Smooth muscle cell (in vitro differentiated cells): Measurements from ENCODE around the gene PHLDA3. TPM values are rescaled to one million over a fixed set of nuclear protein-coding genes. Genes with fewer than 3 reads are reported as not detected.
A peak's percentile ranks its signal among the peaks of the same experiment; 100 is the strongest.
"Not testable (repeated sequence)": the region's sequence is repeated elsewhere in the genome, so short reads cannot be mapped to it uniquely, and the experiment has no call there.

Experiments
- DNase-seq: peaks from one replicate; lab custom pipeline; 2025; ENCODE audit not compliant: unreplicated experiment; lab: John Stamatoyannopoulos, UW
- H2AFZ ChIP-seq: fragments of 200-600 bp; sonication (generic); 2 replicates; pipeline ENCODE4 v1.6.0; 2016; ENCODE audit warnings: antibody characterized with exemption, low read depth, mild to moderate bottlenecking
- H3F3A ChIP-seq: fragments of 200-600 bp; sonication (generic); 2 replicates; pipeline ENCODE4 v1.6.0; 2017; ENCODE audit warnings: antibody characterized with exemption, low read depth
- H3K27ac ChIP-seq: fragments of 200-600 bp; sonication (generic); 2 replicates; pipeline ENCODE4 v1.5.1; 2016; ENCODE audit warnings: low read depth, mild to moderate bottlenecking
- H3K27me3 ChIP-seq: fragments of 200-600 bp; sonication (generic); 2 replicates; pipeline ENCODE4 v1.6.1; 2016; ENCODE audit warnings: low read depth, mild to moderate bottlenecking
- H3K36me3 ChIP-seq: fragments of 200-600 bp; sonication (generic); 2 replicates; pipeline ENCODE4 v1.5.1; 2016; ENCODE audit warnings: low read depth
- H3K4me1 ChIP-seq: fragments of 200-600 bp; sonication (generic); 2 replicates; pipeline ENCODE4 v1.5.1; 2016; ENCODE audit warnings: low read depth
- H3K4me2 ChIP-seq: fragments of 200-600 bp; sonication (generic); 2 replicates; pipeline ENCODE4 v1.6.0; 2016; ENCODE audit warnings: mild to moderate bottlenecking
- H3K4me3 ChIP-seq: fragments of 200-600 bp; sonication (generic); 2 replicates; pipeline ENCODE4 v1.5.1; 2016; ENCODE audit warnings: mild to moderate bottlenecking
- H3K79me2 ChIP-seq: fragments of 200-600 bp; sonication (generic); 2 replicates; pipeline ENCODE4 v1.6.0; 2016; ENCODE audit warnings: low read depth, mild to moderate bottlenecking
- H3K9ac ChIP-seq: fragments of 200-600 bp; sonication (generic); 2 replicates; pipeline ENCODE4 v1.6.0; 2016; ENCODE audit warnings: low read depth
- H3K9me3 ChIP-seq: fragments of 200-600 bp; sonication (generic); replicated peaks from 2 replicates; pipeline ENCODE4 v1.5.1; 2016; ENCODE audit warnings: low read depth
- H4K20me1 ChIP-seq: fragments of 200-600 bp; sonication (generic); 2 replicates; pipeline ENCODE4 v1.6.0; 2016; ENCODE audit warnings: low read depth
- CTCF ChIP-seq: fragments of 200-600 bp; sonication (generic); IDR thresholded peaks from 2 replicates; pipeline ENCODE4 v1.5.1; 2017; ENCODE audit warnings: borderline replicate concordance, mild to moderate bottlenecking, antibody characterized with exemption; ENCODE audit not compliant: insufficient read depth, poor library complexity, severe bottlenecking
- WGBS: methylation state at CpG from one replicate; pipeline ENCODE4 v1.1.7; 2016; ENCODE audit warnings: low lambda C conversion rate; 5-methylcytosine and 5-hydroxymethylcytosine counted together
- polyA plus RNA-seq: library from polyadenylated mRNA; unstranded; fragments of >200 nt; fragmentation: Nextera tagmentation; extraction: Ambion mirVana; gene quantifications from 2 replicates; pipeline ENCODE4 v1.2.1, GENCODE V29; 2016
- total RNA-seq: library from RNA; depleted of rRNA; stranded (reverse); fragments of >200 nt; gene quantifications from 2 replicates; pipeline ENCODE4 v1.2.3, GENCODE V29; 2014

PHLDA3 gene
- total and polyA plus RNA-seq, 2 experiments from 2014 or later = 87.8 to 340 TPM

GRCh38 chr1:201475915-201476669, 7.1 kb upstream of the PHLDA3 start:
- Histone ChIP-seq H3K4me1 (peaks cover 17% of the 10 kb centered on the region), H3K4me2 (peak overlapping the region; percentile 48), H3F3A (peaks cover 13% of the 10 kb centered on the region), H3K9ac (peak overlapping the region; percentile 32), H3K4me3 (no peak overlapping the region), H3K9me3 (no peaks in the 10 kb centered on the region), H2AFZ (no peak overlapping the region), H3K36me3 (no peaks in the 10 kb centered on the region), H3K27ac (peak overlapping the region; percentile 72), H3K27me3 (no peaks in the 10 kb centered on the region), H3K79me2 (no peaks in the 10 kb centered on the region), H4K20me1 (no peaks in the 10 kb centered on the region)
- DNase-seq = no peak
- WGBS = 63% methylated on average over 8 of the region's 8 CpGs
- no peak for TF ChIP-seq CTCF

DNA sequence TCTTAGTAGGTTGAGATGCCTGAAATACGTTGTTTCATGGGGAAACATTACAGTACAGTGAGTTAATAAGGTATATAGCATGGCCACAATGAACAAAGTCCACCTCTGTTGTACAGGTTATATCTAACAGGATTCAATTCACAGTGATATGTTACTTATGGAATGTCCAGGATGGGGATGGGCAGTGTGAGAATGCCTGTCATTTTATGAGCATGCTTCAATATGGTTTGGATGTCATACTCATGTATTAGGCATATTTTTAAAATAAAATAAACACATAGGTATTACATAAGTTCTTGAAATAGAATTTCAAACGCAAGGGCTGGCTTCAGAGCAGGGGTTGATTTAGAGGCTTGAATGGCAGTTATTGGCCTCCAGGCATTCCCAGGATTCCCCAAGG, 6.1 kb upstream of the PHLDA3 start:
- H3K27ac ChIP-seq = no peak overlapping the region
- H3K79me2 ChIP-seq = no peaks in the 10 kb centered on the region
- H3F3A ChIP-seq = peaks cover 16% of the 10 kb centered on the region
- DNase-seq = no peak
- H3K27me3 ChIP-seq = no peaks in the 10 kb centered on the region
- no peaks in the 10 kb centered on the region for H3K9me3 ChIP-seq
- H3K4me1 ChIP-seq = peaks cover 15% of the 10 kb centered on the region
- TF ChIP-seq CTCF = no peak
- H3K4me2 ChIP-seq = no peak overlapping the region
- no peaks in the 10 kb centered on the region for H4K20me1 ChIP-seq
- H2AFZ ChIP-seq = no peak overlapping the region
- H3K36me3 ChIP-seq = no peaks in the 10 kb centered on the region
- WGBS = 59% methylated on average over 2 of the region's 2 CpGs
- H3K9ac ChIP-seq = no peak overlapping the region
- H3K4me3 ChIP-seq = no peak overlapping the region

DNA sequence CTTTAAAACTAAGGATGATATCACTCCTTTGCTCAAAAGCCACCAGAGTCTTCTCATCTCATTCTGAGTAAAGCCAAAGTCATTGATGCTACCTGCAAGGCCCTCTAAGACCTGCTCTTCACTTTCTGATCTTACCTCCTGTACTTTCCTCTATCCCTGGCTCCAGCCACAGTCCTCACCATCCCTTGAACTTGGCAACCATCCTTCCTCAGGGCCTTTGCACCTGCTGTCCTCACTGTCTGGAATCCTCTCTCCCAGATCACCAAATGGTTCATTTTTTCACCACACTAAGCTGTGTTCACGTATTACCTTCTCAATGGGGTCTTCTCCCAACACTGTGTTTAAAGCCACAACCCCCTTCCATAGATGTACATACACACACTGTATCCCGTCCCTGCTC, 4.3 kb upstream of the PHLDA3 start:
- WGBS = 95% methylated on average over 2 of the region's 2 CpGs
- H3K9ac ChIP-seq = no peak overlapping the region

GRCh38 chr1:201472321-201472720, 3.3 kb upstream of the PHLDA3 start:
- Histone ChIP-seq H3K4me1 (peaks cover 17% of the 10 kb centered on the region), H3K79me2 (peaks cover 14% of the 10 kb centered on the region), H4K20me1 (peaks cover 14% of the 10 kb centered on the region), H3F3A (peaks cover 26% of the 10 kb centered on the region)
- H2AFZ ChIP-seq, H3K4me3 ChIP-seq, H3K27ac ChIP-seq, DNase-seq, H3K36me3 ChIP-seq, H3K27me3 ChIP-seq, H3K4me2 ChIP-seq, H3K9ac ChIP-seq, H3K9me3 ChIP-seq: not testable (repeated sequence)
- 91% methylated on average over 8 of the region's 8 CpGs for WGBS

More for the DNA sequence above, 4.3 kb upstream of the PHLDA3 start:
- H3K27me3 ChIP-seq = no peaks in the 10 kb centered on the region
- no peaks in the 10 kb centered on the region for H3K36me3 ChIP-seq
- H3K4me2 ChIP-seq = no peak overlapping the region
- H3K4me1 ChIP-seq = peaks cover 19% of the 10 kb centered on the region
- no peak for DNase-seq
- peaks cover 4% of the 10 kb centered on the region for H3K79me2 ChIP-seq
- no peak overlapping the region for H2AFZ ChIP-seq
- H3K9me3 ChIP-seq = no peaks in the 10 kb centered on the region
- no peak overlapping the region for H3K4me3 ChIP-seq
- H3F3A ChIP-seq = peaks cover 17% of the 10 kb centered on the region
- TF ChIP-seq CTCF = no peak
- H4K20me1 ChIP-seq = peaks cover 4% of the 10 kb centered on the region
- H3K27ac ChIP-seq = no peak overlapping the region
